Endothelial cell of umbilical vein (primary cell): ENCODE data around the gene MAG. TPM values are rescaled to one million over a fixed set of nuclear protein-coding genes. Genes with fewer than 3 reads are reported as not detected.
A peak's percentile ranks its signal among the peaks of the same experiment; 100 is the strongest.
"Not testable (repeated sequence)": the region's sequence is repeated elsewhere in the genome, so short reads cannot be mapped to it uniquely, and the experiment has no call there.

Experiments
- BruUV-seq: library from RNA; stranded (reverse); fragments of 400-500 nt; replicated peaks from 2 replicates; lab custom pipeline; 2021; lab: Mats Ljungman, UMichigan
- CTCF ChIA-PET: fragments of 300-600, 350-600 bp; sonication (Branson Sonifier 250); formaldehyde crosslinking; loops from one replicate; lab custom pipeline; 2021; ENCODE audit warnings: antibody characterized with exemption, inconsistent platforms; lab: Charles Lee
- POLR2A ChIA-PET: fragments of 300-600, 350-600 bp; sonication (Branson Sonifier 250); formaldehyde crosslinking; loops from one replicate; lab custom pipeline; 2021; ENCODE audit warnings: antibody characterized with exemption, inconsistent platforms; lab: Charles Lee
- DNase-seq: peaks from one replicate; pipeline ENCODE4 v3.0.0-alpha.2; 2011; ENCODE audit warnings: low read depth, low spot score
- FAIRE-seq: peaks from 2 replicates; lab custom pipeline; 2011; peaks lifted over from hg19 to GRCh38; lab: Jason Lieb, UNC
- H2AFZ ChIP-seq: 2 replicates; pipeline ENCODE4 v1.6.0; 2012; ENCODE audit warnings: low read depth, low read length, control low read depth, inconsistent platforms
- H3K27ac ChIP-seq: 2 replicates; pipeline ENCODE4 v1.5.1; 2011; ENCODE audit warnings: low read depth, mild to moderate bottlenecking, control low read depth, low read length, moderate library complexity; ENCODE audit not compliant: insufficient read depth
- H3K27me3 ChIP-seq, 2 experiments: 2 replicates each; pipeline versions ENCODE4 v1.6.0 to v1.6.1; 2011; ENCODE audit warnings: low read length in 2 of 2, mixed read lengths in 1 of 2; ENCODE audit not compliant: control insufficient read depth in 2 of 2, insufficient read depth in 2 of 2
- H3K36me3 ChIP-seq, 2 experiments: 2 replicates in 1 of 2; 3 replicates in 1 of 2; pipeline ENCODE4 v1.5.1; 2011; ENCODE audit warnings: low read length in 2 of 2, mild to moderate bottlenecking in 1 of 2, moderate library complexity in 1 of 2; ENCODE audit not compliant: control insufficient read depth in 2 of 2, insufficient read depth in 2 of 2; ENCODE audit errors: extremely low read depth in 1 of 2
- H3K4me1 ChIP-seq: 3 replicates; pipeline ENCODE4 v1.5.1; 2011; ENCODE audit warnings: mild to moderate bottlenecking, low read length; ENCODE audit not compliant: control insufficient read depth, insufficient read depth; ENCODE audit errors: extremely low read depth
- H3K4me2 ChIP-seq: 2 replicates; pipeline ENCODE4 v1.6.1; 2011; ENCODE audit warnings: low read length, control low read depth, mixed read lengths; ENCODE audit not compliant: insufficient read depth
- H3K4me3 ChIP-seq, 3 experiments: fragments of 200-600 bp in 1 of 3; sonication (generic), shearing (Covaris generic) in 1 of 3; replicated peaks in 1 of 3; 2 replicates each; pipeline ENCODE4 v1.5.1; 2011 to 2016; ENCODE audit warnings: control low read depth in 3 of 3, low read length in 3 of 3, mild to moderate bottlenecking in 2 of 3, inconsistent platforms in 1 of 3, low read depth in 1 of 3, moderate library complexity in 1 of 3; ENCODE audit not compliant: insufficient read depth in 1 of 3
- H3K79me2 ChIP-seq: 2 replicates; pipeline ENCODE4 v1.6.0; 2012; ENCODE audit warnings: low read length, inconsistent platforms; ENCODE audit not compliant: control insufficient read depth, insufficient read depth
- H3K9ac ChIP-seq: replicated peaks from 2 replicates; pipeline ENCODE3; 2011; ENCODE audit warnings: low read length, control low read depth; ENCODE audit not compliant: insufficient read depth; ENCODE audit errors: extremely low read depth
- H3K9me1 ChIP-seq: replicated peaks from 3 replicates; pipeline ENCODE4 v1.6.0; 2011; ENCODE audit warnings: mild to moderate bottlenecking, low read length; ENCODE audit not compliant: control insufficient read depth, insufficient read depth; ENCODE audit errors: extremely low read depth
- H3K9me3 ChIP-seq: replicated peaks from 2 replicates; pipeline ENCODE4 v1.5.1; 2012; ENCODE audit warnings: low read length, inconsistent platforms; ENCODE audit not compliant: control insufficient read depth, insufficient read depth
- H4K20me1 ChIP-seq: replicated peaks from 2 replicates; pipeline ENCODE3; 2011; ENCODE audit warnings: mild to moderate bottlenecking, low read length; ENCODE audit not compliant: control insufficient read depth, insufficient read depth; ENCODE audit errors: extremely low read depth
- dilution Hi-C: fragments of 300-500 bp; cut with MboI; formaldehyde crosslinking; loops from one replicate; pipeline ENCODE4 v1.15.0; 2019; ENCODE audit warnings: low sequenced_read_pairs; ENCODE audit not compliant: extremely low pct_ligation_motif_present
- intact Hi-C: fragments of 100-400 bp; cut with micrococcal nuclease; formaldehyde crosslinking; loops from one replicate; pipeline ENCODE4 v1.10.0; 2022
- polyA plus RNA-seq, 4 experiments: library from polyadenylated mRNA; depleted of rRNA in 3 of 4; stranded (reverse) in 3 of 4; unstranded in 1 of 4; fragments of >200 nt; gene quantifications; 2 replicates each; pipeline versions ENCODE4 v1.2.1 to v1.2.3, GENCODE V29; 2011 to 2012; ENCODE audit warnings: missing spikeins in 1 of 4
- total RNA-seq: library from RNA; stranded (reverse); gene quantifications from 2 replicates; pipeline ENCODE4 v1.2.3, GENCODE V29; 2021

MAG gene
- total and polyA plus RNA-seq, 2 donors (not counting 3 experiments of a cell fraction or from before 2014, with no cell fraction given): not detected

DNA sequence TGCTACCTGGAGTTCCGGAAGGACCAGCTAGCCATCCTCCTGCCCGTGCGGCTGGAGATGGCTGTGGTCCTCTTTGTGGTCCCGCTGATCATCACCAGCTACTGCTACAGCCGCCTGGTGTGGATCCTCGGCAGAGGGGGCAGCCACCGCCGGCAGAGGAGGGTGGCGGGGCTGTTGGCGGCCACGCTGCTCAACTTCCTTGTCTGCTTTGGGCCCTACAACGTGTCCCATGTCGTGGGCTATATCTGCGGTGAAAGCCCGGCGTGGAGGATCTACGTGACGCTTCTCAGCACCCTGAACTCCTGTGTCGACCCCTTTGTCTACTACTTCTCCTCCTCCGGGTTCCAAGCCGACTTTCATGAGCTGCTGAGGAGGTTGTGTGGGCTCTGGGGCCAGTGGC is 67.4 kb downstream of the MAG start:
- H3K27me3 ChIP-seq, intact Hi-C loops: not testable (repeated sequence)

DNA sequence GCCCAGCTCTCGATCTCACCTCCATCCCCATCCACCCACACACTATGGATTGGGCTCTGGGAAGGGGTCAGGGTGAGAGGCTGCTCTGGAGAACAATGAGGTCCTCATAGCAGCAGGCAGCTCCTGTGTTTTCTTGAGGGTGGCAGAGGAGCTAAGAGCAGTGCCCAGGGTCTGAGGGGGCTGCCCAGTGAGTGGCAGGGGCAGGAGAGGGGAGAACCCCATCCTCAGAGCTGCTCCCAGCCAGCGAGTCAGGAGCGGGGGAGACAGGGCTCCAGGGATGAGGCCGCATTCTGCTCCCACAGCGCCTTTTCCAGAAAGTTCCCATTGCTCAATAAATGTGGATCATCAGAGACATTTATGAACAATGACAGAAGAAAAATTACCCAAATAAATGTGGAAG is 68.1 kb downstream of the MAG start:
- H3K27me3 ChIP-seq, H3K79me2 ChIP-seq, H3K27ac ChIP-seq, BruUV-seq, H3K4me1 ChIP-seq, H2AFZ ChIP-seq, intact Hi-C loops, dilution Hi-C loops, POLR2A ChIA-PET, H3K4me2 ChIP-seq, CTCF ChIA-PET, H4K20me1 ChIP-seq, H3K9me1 ChIP-seq, DNase-seq, H3K4me3 ChIP-seq, H3K9me3 ChIP-seq, H3K36me3 ChIP-seq, H3K9ac ChIP-seq: not testable (repeated sequence)
- FAIRE-seq: peak; percentile 48

More for the DNA sequence above, 67.4 kb downstream of the MAG start:
- H3K4me2 ChIP-seq, H3K4me1 ChIP-seq, H3K79me2 ChIP-seq, POLR2A ChIA-PET, BruUV-seq, H2AFZ ChIP-seq, DNase-seq, H4K20me1 ChIP-seq, H3K36me3 ChIP-seq, dilution Hi-C loops, H3K27ac ChIP-seq, CTCF ChIA-PET, H3K9me3 ChIP-seq, H3K9ac ChIP-seq, H3K9me1 ChIP-seq, H3K4me3 ChIP-seq: not testable (repeated sequence)
- peak; percentile 47 for FAIRE-seq
